Neural crest cell (in vitro differentiated cells): ENCODE measurements around the gene TNFAIP1. TPM values are rescaled to one million over a fixed set of nuclear protein-coding genes. Genes with fewer than 3 reads are reported as not detected.
"Not testable (repeated sequence)": the region's sequence is repeated elsewhere in the genome, so short reads cannot be mapped to it uniquely, and the experiment has no call there.

Experiments
- DNase-seq: peaks from one replicate; pipeline ENCODE4 v3.0.0; 2021; ENCODE audit warnings: low read depth, mixed read lengths, low spot score
- H3K27ac Mint-ChIP-seq: one replicate; pipeline ENCODE4 v1.8.0; 2021; ENCODE audit warnings: mild to moderate bottlenecking, mixed read lengths; ENCODE audit not compliant: unreplicated experiment
- H3K27me3 Mint-ChIP-seq: 2 replicates; pipeline ENCODE4 v1.8.0; 2021; ENCODE audit warnings: low read depth, mild to moderate bottlenecking, mixed read lengths
- H3K36me3 Mint-ChIP-seq: 2 replicates; pipeline ENCODE4 v1.8.0; 2021; ENCODE audit warnings: low read depth, mild to moderate bottlenecking, mixed read lengths
- H3K4me1 Mint-ChIP-seq: 2 replicates; pipeline ENCODE4 v1.8.0; 2021; ENCODE audit warnings: mixed read lengths
- H3K4me3 Mint-ChIP-seq: one replicate; pipeline ENCODE4 v1.8.0; 2021; ENCODE audit warnings: mild to moderate bottlenecking, mixed read lengths
- H3K9me3 Mint-ChIP-seq: 2 replicates; pipeline ENCODE4 v1.8.0; 2021; ENCODE audit warnings: mixed read lengths
- CTCF ChIP-seq: fragments of 200-600 bp; sonication (generic); conservative IDR thresholded peaks from 2 replicates; pipeline ENCODE4 v1.5.0; 2021; ENCODE audit warnings: antibody characterized with exemption, mild to moderate bottlenecking
- long read RNA-seq: library from polyadenylated mRNA; unstranded; transcript quantifications from one replicate; pipeline ENCODE4 v2.0.0, GENCODE V29; 2020
- total RNA-seq: library from RNA; stranded (reverse); gene quantifications from 2 replicates; pipeline ENCODE4 v1.2.1, GENCODE V29; 2021

Gene TNFAIP1
- total RNA-seq, result 38.2 and 38.8 TPM in 2 replicates
- long read RNA-seq, transcript TNFAIP1-201 (7 exons, 3,627 nt), result major isoform, 13 of 37 reads
- long read RNA-seq, partial matches to known transcripts, result 2 of 37 reads
- long read RNA-seq, other reads (novel, unspliced or antisense), result 22 of 37 reads

- no peak for TF ChIP-seq CTCF
- H3K36me3 Mint-ChIP-seq, result no peaks in the 10 kb centered on the region
- peak within 1 kb of the TSS; percentile 98 for H3K4me3 Mint-ChIP-seq
- no peaks in the 10 kb centered on the region for H3K9me3 Mint-ChIP-seq
- DNase-seq, result peak; percentile 96
- H3K27ac Mint-ChIP-seq, result peak within 1 kb of the TSS; percentile 99
- H3K4me1 Mint-ChIP-seq, result peaks cover 40% of the 10 kb centered on the region
- H3K27me3 Mint-ChIP-seq, result peaks cover 3% of the 10 kb centered on the region
Observed at GRCh38 chr17:28335201-28335958, at the start of gene TNFAIP1, which contains the start of gene IFT20. Gene TNFAIP1 (plus strand): TSS chr17:28335761. CDS start chr17:28339522, 3,761 bp downstream. Gene IFT20 (minus strand): TSS chr17:28335472. CDS start chr17:28331985, 3,487 bp downstream.

GRCh38 chr17:28285965-28286364 lies 49.6 kb upstream of the TNFAIP1 start:
- H3K9me3 Mint-ChIP-seq, result no peaks in the 10 kb centered on the region
- no peak for TF ChIP-seq CTCF

GRCh38 chr17:28290703-28291102 lies 44.9 kb upstream of the TNFAIP1 start:
- no peak overlapping the region for H3K27ac Mint-ChIP-seq
- peaks cover 15% of the 10 kb centered on the region for H3K27me3 Mint-ChIP-seq
- no peak overlapping the region for H3K4me3 Mint-ChIP-seq
- DNase-seq, result no peak
- H3K36me3 Mint-ChIP-seq, result no peaks in the 10 kb centered on the region
- no peaks in the 10 kb centered on the region for H3K9me3 Mint-ChIP-seq
- TF ChIP-seq CTCF, result no peak
- H3K4me1 Mint-ChIP-seq, result no peaks in the 10 kb centered on the region

More at GRCh38 chr17:28285965-28286364, 49.6 kb upstream of the TNFAIP1 start:
- DNase-seq, result no peak
- no peaks in the 10 kb centered on the region for H3K4me1 Mint-ChIP-seq
- no peak overlapping the region for H3K4me3 Mint-ChIP-seq
- H3K27me3 Mint-ChIP-seq, result no peaks in the 10 kb centered on the region
- H3K36me3 Mint-ChIP-seq, result no peaks in the 10 kb centered on the region
- H3K27ac Mint-ChIP-seq, result no peak overlapping the region

GRCh38 chr17:28291780-28292330 lies 43.7 kb upstream of the TNFAIP1 start:
- no peaks in the 10 kb centered on the region for H3K4me1 Mint-ChIP-seq

GRCh38 chr17:28292878-28293277 lies 42.7 kb upstream of the TNFAIP1 start:
- not testable (repeated sequence) for H3K36me3 Mint-ChIP-seq, H3K27ac Mint-ChIP-seq, H3K9me3 Mint-ChIP-seq, H3K4me1 Mint-ChIP-seq, DNase-seq, H3K4me3 Mint-ChIP-seq
- H3K27me3 Mint-ChIP-seq, result peaks cover 15% of the 10 kb centered on the region

More at GRCh38 chr17:28291780-28292330, 43.7 kb upstream of the TNFAIP1 start:
- Mint-ChIP-seq H3K27ac (no peak overlapping the region), H3K4me3 (no peak overlapping the region), H3K9me3 (no peaks in the 10 kb centered on the region), H3K27me3 (peaks cover 15% of the 10 kb centered on the region), H3K36me3 (no peaks in the 10 kb centered on the region)
- TF ChIP-seq CTCF, result no peak
- no peak for DNase-seq

GRCh38 chr17:28293994-28294393 lies 41.6 kb upstream of the TNFAIP1 start:
- Mint-ChIP-seq H3K27me3 (peaks cover 15% of the 10 kb centered on the region), H3K4me1 (no peaks in the 10 kb centered on the region), H3K4me3 (no peak overlapping the region), H3K9me3 (no peaks in the 10 kb centered on the region), H3K36me3 (no peaks in the 10 kb centered on the region), H3K27ac (no peak overlapping the region)
- DNase-seq, result no peak
- TF ChIP-seq CTCF, result no peak
